Renal cortex interstitium (tissue), 11 donors: Measurements from ENCODE around the gene ZNF407. TPM values are rescaled to one million over a fixed set of nuclear protein-coding genes. Genes with fewer than 3 reads are reported as not detected.

Experiments
- DNase-seq, 11 donors: peaks; one replicate each; pipeline ENCODE4 v3.0.0-alpha.2; 2013; ENCODE audit warnings: low read depth in 9 of 11, low spot score in 4 of 11; ENCODE audit errors: extremely low read depth in 1 of 11
- polyA plus RNA-seq, 3 donors: library from polyadenylated mRNA; unstranded; fragments of 120-200 nt; gene quantifications; one replicate each; pipeline ENCODE4 v1.2.1, GENCODE V29; 2013; ENCODE audit not compliant: insufficient read length in 3 of 3

Gene ZNF407
- polyA plus RNA-seq, 3 donors, result 10.0 to 10.1 (median 10.1) TPM

DNA sequence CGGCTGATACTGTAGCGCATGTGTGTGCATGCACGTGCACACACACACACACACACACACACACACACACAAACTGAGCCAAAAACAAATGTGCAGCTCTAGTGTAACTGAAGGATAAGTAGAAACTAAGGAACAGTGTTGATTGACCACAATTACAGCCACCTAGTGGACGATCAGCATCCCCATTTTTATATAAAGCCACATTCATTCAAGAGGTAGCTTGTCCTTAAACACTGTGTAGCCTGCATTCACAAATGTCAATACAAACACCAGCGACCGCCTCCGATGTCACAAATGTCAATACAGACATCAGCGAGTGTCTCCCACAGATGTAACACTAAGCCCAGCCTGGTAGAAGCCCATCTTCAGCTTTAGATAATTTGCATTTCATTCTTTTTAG, 443.9 kb downstream of the ZNF407 start:
- no peak for DNase-seq

DNA sequence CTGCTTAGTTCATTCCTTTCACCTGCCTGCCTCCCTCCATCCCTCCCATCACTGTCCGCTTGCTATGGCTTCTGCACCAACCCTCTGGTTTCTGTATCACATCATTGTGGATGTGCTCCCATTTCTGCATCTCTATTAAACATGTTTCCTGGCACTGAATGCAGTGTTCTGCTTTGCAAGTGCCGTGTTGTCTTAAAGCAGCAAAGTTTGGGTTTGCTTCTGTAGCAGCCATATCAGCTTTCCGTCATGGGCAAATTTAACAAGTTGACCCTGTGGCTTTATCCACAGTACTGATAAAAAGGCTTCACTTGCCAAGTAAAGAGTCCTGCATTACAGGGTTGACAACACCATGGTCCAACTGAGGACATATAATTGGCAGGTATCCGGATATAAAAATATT, 445.8 kb downstream of the ZNF407 start:
- no peak for DNase-seq

DNA sequence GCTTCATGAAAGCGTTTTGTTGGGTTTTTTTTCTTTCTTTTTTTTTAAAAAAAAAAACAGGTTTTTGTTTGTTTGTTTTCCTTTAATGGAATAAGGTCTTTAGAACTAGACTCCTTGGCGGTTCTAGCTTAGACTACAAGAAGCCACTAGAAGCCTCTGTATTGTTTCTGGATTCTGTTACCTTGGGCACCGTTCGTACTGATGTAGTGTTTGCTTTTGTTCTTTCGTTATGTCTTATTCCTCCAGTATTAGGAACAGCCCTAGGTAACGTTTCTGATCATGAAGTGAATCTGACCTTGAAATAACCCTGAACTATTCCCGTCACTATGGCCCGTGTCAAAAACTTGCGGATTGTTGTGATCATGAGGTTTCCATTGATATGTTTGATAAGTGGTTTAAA, 446.6 kb downstream of the ZNF407 start:
- DNase-seq, result no peak

DNA sequence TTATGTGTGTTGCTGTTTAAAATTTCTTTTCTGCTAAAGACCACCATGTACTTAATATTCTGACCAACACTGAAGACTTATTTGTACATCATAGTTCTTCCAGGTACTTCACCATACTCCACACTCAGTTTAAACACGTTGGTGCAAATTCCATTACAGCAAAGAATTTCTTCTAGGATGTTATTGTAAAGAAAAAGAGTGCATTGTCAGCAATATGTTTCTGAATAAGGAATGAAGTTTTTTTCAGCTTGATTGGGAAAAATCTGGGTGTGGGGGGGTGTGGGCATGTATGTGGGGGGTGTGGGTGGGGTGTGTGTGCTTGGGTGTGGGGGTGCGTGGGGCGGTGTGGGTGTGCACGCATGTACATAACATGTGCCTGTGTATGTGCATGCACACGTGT, 447.1 kb downstream of the ZNF407 start:
- DNase-seq, result no peak

DNA sequence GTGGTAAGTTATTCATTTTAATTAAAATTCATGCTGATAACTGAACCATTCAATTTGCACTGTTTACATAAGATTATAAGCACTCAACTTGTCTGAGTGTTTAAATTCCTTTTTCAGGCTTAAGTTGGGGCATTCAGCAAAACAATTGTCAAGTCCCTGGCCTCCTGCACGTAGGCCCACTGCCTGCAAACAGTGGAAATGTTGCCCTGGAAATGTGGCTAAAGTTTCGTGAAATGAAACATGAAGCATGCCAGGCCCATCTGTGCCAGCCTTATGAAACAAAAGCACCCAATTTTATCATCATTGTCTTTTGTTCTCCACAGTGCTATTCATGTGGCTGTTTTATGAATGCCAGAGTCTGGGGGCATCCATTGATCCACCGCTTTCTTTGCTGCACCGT, 447.6 kb downstream of the ZNF407 start:
- DNase-seq, result no peak

DNA sequence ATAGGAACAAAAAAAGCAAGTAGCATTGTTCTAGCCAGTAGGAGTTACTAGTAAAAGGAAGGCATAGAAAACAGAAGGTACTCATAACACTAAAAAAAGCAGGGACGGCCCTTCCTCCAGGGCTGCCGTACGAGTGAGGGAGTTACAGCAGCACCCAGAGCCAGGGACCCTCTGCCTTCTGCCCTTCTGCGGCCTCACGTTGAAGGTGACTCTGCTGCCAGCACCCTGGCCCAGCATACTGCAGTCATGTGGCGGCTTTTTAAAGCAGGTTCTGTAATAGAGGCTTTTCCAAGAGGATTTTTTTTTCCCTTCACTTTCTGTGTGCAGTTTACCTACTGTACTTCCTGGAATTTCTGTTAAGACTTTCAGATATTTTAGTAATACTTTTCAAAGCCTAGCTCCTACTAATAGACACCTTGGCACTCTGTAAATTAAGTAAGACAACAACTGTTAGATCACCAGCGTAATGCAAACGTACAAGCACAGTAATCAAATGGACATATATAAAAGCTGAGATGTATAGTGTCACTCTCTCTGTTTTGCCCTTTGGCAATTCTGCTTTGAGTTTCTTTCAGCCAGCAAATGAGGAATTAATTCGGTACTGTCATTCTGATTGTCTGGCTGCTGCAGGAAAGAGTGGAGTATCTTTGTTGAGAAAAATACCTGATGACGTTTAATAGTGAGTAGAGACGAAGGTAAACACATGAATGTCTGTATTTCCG, 449.7 kb downstream of the ZNF407 start:
- DNase-seq, result no peak

DNA sequence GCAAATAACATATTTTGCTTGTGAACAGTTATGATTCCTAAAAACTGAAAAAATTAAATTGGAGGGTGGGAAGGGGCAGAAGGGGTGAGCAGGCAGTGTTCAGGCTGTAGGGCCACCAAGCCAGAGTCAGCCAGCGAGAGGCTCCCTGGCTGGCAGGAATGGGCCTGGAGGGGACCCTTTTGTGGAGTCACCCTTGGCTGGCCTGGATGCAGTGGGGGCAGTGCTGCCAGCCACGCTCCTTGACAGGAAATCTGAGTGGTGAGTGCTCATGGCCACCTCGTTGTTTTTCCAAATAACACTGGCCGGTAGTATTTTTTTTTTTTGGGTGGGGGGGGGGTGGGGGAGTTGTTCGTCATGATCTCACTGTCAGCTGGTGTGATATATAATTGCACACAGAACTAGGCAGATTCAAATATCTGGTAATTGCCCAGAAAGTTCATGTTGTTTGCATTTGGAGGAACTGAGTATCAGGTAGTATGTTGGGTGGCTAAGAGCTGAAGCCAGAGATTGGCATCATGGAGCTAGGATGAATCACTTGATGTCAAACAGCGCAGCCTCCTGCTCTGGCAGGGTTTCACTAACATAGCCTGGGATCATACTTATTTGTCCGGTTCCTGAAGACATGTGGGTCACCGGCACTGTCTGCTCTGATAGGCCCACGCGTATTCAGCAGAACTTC, 451.2 kb downstream of the ZNF407 start:
- DNase-seq, result no peak

DNA sequence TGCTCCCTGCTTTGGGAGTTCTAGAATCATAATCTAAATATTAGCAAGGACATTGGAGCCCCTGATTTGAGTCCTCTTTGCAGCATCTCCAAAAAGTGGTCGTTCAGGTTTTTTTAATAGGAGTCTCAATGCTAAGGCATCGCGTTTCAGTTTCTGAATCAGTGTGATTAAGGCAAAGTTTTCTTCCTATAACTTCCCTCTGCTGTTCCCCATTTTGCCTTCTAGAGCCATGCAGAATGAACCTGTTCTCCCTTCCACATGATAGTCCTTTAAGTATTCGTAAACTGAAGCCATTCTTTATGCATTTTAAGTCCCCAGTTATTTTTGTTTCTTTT, 451.8 kb downstream of the ZNF407 start:
- no peak for DNase-seq

DNA sequence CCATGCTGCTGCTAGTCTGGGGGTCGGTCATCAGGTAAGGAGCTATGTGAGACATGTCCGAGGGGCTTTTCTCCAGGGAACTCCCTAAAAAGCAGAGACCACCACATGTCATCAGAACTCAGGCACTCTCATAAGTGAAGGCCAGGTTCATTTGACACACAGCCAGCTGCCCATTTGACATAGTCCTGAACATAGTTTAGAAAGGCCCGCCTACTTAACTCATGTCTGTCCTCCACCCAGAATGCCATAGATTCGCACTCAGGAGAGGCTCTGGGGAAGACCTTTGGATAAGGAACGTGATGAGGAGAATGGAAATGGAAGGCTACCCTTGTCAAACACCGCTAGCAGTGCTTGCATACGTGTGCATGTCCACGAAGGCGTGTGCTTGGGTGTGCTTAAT, 454.1 kb downstream of the ZNF407 start:
- no peak for DNase-seq

DNA sequence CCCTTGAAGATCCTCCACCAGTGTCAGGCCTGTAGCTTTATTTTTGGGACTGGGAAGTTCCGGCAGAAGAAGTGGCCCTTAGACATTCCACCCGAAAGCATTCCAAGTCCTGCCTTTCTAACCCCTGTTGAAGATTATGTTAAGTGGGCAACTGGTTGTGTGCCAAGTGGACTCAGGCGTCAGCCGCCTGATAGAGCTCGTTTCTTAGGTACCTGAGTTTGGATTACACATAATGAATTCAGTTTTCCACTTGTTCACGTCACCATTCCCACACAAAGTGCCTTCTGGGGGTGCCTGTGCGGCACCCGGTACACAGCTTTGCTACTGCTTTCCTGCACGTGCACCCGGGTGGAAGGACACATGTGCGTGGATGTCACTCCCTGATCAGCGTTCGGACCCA, 454.8 kb downstream of the ZNF407 start:
- no peak for DNase-seq

DNA sequence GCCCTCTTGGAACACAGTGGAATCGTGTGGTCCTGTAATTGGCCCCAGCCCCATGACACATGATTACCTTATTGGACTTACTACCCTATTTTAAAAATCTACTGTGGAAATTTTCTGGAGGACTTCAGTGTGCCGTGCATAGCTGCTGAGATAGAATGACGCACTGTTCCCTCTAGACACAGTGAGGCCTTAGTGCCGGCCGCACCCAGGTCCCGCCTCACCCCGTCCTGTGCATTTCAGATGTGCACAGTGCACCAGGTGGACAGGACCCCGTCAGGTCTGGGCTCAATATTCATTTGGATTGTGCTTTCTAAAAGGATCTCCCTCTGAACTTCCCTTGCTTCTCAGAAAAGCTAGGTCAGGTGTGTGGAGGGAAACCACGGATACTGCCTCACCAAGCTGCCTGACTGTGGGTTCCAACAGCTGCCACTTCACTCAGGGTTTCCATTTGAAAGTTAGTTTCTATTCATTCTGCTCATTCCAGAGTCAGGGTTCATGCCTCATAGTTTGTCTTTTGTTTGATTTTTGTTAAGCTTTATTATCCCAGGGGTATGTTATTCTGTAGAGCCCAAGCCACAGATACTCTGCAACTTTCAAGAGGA, 455.5 kb downstream of the ZNF407 start:
- no peak for DNase-seq

DNA sequence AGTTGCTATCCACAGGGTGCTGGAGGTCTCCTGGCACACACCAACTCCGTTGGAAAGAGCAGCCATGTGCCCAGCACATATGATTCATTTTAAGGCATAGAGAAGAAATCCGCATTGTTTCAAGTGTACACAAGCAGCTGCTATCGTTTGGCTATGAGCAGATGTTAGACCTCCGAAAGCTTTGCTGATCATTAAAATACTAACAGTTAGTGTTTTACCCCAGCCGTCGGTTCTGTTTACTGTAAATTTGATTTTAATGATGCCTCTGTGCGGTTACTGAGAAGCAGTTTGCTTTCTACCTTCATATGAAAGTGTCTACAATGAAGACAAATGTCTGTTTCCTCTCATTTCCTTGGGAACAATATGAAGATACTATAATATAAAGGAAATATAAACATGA, 456.4 kb downstream of the ZNF407 start:
- peak in 2 of 11 donors; percentile 12 to 14 for DNase-seq

DNA sequence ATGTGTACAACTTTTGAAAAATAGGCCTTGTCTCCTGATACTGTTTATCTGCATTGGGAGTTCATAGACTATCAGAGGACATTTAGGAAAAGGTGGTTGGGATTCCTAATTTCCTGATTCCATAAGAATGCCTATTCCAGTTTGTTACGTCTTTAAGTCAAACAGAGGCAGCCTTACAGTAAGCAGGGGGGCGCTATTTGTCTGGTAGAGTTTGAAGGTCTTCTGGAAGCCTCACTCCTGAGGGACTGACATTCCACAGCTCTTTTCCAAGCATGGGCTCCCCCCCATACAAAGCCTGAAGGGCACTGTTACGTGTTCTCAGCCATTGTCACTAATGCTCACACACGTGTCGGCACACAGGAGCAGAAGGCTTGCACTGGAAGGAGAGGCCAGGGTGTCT, 456.9 kb downstream of the ZNF407 start:
- DNase-seq, result no peak

DNA sequence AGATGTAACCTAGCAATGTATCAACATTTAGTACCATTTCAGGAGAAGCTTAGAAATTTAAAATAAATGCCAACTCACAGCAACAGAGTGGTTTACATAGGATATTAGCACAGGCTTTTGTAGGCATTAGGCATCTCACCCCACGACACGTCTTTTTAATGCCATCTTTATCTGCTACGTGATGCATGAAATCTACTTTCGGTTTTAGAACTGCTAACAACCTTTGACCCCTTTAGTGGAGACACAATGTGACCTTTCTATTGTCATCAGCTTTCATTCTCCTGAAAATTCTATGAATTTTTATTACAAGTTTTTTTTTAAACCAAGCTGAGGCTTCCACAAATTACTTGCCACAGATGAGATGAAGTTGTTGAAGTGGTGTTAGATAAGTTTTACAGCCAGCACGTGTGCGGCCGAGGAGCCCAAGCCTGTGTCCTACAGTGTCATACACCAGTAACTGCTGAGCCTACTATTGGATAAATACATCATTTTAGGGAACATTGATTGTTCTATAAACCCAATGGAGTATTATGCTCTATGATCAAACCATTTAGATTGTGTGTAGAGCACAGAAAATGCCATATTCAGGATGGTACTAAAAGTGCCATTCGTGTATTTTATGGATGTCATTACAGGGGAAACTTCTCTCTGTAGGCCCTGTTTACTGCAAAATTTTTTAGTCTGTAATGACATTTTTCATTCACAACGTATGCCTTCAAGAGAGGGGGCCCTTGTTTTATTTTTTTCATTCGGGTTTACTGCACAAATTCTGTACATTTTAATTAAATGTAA, 459.7 kb downstream of the ZNF407 start:
- no peak for DNase-seq

DNA sequence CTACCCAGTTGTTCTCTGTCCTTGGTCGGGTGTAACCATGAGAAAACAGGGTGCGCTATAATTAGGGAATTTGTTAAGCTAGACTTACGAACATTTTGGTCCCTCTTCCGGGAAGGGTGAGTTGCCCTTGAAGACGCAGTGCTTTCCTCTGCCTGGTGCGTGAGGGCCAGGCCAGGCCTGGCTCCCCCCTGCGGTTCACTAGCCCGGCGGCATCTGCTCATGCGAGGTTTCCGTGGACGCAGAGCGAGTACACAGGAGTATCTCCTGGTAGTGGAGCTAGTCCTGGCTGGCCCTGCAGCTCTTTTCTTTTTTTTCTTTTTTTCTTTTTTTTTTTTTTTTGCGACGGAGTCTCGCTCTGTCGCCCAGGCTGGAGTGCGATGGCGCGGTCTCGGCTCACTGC, 462.5 kb downstream of the ZNF407 start:
- no peak for DNase-seq

DNA sequence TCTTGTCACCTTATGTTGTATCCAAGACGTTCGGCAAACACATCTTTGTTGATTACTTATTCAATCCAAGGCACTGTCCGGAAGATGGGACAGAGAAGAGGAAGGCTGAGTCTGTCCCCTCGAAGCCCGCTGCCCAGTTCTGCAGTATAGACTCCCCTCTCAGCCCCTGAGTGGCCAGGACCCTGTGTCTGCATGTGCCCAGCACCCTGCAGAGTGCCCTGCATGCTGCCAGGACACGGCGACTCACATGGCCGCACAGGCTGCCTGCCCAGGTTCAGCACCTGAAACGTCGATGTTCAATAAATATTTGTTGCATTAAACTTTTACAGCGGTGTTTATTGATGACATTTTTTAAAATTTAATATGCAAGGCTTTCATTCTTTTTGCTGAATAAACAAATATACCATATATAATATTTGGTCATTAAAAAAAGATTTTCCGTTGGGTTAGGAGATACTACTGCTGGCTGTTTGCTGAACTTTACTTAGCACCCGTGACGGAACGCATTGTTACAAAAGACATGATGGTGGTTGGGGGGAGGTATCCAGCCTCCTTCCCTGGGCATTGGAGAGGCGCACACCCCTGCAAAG, 464.7 kb downstream of the ZNF407 start:
- no peak for DNase-seq

DNA sequence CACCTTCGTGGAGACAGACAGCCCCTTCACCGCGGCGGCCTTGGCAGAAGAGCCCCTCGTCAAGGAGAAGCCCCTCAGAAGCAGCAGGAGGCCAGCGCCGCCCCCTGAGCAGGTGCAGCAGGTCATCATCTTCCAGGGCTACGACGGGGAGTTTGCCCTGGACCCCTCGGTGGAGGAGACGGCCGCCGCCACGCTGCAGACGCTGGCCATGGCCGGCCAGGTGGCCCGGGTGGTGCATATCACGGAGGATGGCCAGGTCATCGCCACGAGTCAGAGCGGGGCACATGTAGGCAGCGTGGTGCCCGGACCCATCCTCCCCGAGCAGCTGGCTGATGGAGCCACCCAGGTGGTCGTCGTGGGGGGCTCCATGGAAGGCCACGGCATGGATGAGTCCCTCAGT, 465.5 kb downstream of the ZNF407 start:
- DNase-seq, result no peak

DNA sequence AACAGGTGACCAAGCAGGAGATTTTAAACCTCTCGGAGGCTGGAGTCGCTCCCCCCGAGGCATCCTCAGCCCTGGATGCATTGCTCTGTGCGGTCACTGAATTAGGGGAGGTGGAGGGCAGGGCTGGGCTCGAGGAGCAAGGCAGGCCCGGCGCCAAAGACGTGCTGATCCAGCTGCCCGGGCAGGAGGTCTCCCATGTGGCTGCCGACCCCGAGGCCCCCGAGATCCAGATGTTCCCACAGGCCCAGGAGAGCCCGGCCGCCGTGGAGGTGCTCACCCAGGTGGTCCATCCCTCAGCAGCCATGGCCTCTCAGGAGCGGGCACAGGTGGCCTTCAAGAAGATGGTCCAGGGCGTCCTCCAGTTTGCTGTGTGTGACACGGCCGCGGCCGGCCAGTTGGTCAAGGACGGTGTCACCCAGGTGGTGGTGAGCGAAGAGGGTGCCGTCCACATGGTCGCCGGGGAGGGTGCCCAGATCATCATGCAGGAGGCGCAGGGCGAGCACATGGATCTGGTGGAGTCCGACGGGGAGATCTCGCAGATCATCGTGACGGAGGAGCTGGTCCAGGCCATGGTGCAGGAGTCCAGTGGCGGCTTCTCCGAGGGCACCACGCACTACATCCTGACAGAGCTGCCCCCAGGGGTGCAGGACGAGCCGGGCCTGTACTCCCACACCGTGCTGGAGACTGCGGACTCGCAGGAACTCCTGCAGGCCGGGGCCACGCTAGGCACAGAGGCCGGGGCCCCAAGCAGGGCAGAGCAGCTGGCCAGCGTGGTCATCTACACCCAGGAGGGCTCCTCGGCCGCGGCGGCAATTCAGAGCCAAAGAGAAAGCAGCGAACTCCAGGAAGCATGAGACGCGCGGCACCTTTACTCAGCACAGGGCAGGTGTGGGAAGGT, 466.2 kb downstream of the ZNF407 start:
- DNase-seq, result no peak

DNA sequence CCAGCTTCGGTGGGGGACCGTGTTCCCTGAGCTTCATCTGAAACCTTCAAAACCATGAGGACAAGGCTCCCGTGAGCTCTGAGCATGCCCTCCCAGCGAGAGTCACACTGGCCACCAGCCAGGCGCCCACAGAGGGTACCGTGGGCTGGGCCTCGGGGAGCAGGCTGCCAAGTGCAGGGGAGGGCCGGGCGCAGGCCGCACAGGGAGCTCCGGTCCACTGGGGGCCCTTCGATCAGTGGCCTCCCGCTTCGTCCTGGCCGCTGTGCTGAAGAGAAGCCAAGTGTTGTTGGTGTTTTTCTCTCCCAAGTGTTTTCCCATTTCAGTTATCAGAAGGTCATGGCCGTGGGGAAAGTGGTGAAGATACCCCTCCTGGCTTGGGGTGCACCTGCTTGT, 466.8 kb downstream of the ZNF407 start:
- no peak for DNase-seq
